Small intestine (tissue), 7 donors: ENCODE data around the gene RAD21L1. TPM values are rescaled to one million over a fixed set of nuclear protein-coding genes. Genes with fewer than 3 reads are reported as not detected.
A peak's percentile ranks its signal among the peaks of the same experiment; 100 is the strongest.

Experiments used
- DNase-seq, 2 donors: peaks; one replicate each; pipeline versions ENCODE4 v3.0.0 to v3.0.0-alpha.2; 2013
- FAIRE-seq: peaks from 2 replicates; lab custom pipeline; 2012; peaks lifted over from hg19 to GRCh38; lab: Jason Lieb, UNC
- H3K27ac ChIP-seq, 3 donors: one replicate each; pipeline ENCODE4 v1.5.1; 2013; ENCODE audit warnings: low read length in 2 of 3, mild to moderate bottlenecking in 2 of 3, control low read depth in 1 of 3, inconsistent platforms in 1 of 3, low read depth in 1 of 3, moderate library complexity in 1 of 3
- H3K27me3 ChIP-seq, 3 donors: one replicate each; pipeline ENCODE4 v1.6.1; 2013; ENCODE audit warnings: low read length in 3 of 3, inconsistent platforms in 1 of 3; ENCODE audit not compliant: control insufficient read depth in 3 of 3, insufficient read depth in 3 of 3
- H3K36me3 ChIP-seq, 3 donors: one replicate each; pipeline ENCODE4 v1.6.1; 2013; ENCODE audit warnings: low read length in 3 of 3, inconsistent platforms in 1 of 3, low read depth in 1 of 3, mild to moderate bottlenecking in 1 of 3, moderate library complexity in 1 of 3; ENCODE audit not compliant: control insufficient read depth in 3 of 3, insufficient read depth in 2 of 3
- H3K4me1 ChIP-seq, 3 donors: one replicate each; pipeline ENCODE4 v1.6.1; 2013; ENCODE audit warnings: low read length in 2 of 3, inconsistent platforms in 1 of 3, low read depth in 1 of 3, mild to moderate bottlenecking in 1 of 3, moderate library complexity in 1 of 3; ENCODE audit not compliant: control insufficient read depth in 3 of 3, insufficient read depth in 2 of 3
- H3K4me3 ChIP-seq, 3 donors: one replicate each; pipeline ENCODE4 v1.5.1; 2013; ENCODE audit warnings: low read length in 3 of 3, control low read depth in 1 of 3, inconsistent platforms in 1 of 3, low read depth in 1 of 3, mild to moderate bottlenecking in 1 of 3, moderate library complexity in 1 of 3
- H3K9me3 ChIP-seq, 2 donors: one replicate each; pipeline ENCODE4 v1.6.1; 2013; ENCODE audit warnings: low read depth in 1 of 2, low read length in 1 of 2; ENCODE audit not compliant: control insufficient read depth in 2 of 2, insufficient read depth in 1 of 2
- WGBS, 3 donors: extraction: QIAGEN DNeasy Blood & Tissue Kit; methylation state at CpG; one replicate each; pipeline ENCODE4 v1.1.7; 2013; 5-methylcytosine and 5-hydroxymethylcytosine counted together
- polyA plus RNA-seq, 4 donors: library from polyadenylated mRNA; stranded (reverse) in 3 of 4; unstranded in 1 of 4; fragments of 200-250 nt in 3 of 4; fragments of 120-200 nt in 1 of 4; gene quantifications; one replicate each; pipeline versions ENCODE4 v1.2.1 to v1.2.3, GENCODE V29; 2013
- donor health status: healthy with polysubstance abuse.
- donor health status: control.
- donor health status: control.
- donor health status: Bipolar disorder and iron deficiency.
- donor health status: healthy.

Gene RAD21L1
- polyA plus RNA-seq, 4 donors, result not detected

GRCh38 chr20:1265226-1265915, 39.5 kb downstream of the RAD21L1 start:
- Histone ChIP-seq H3K4me3 (peak overlapping the region in 1 of 3 donors; percentile 38), H3K9me3 (no peaks in the 10 kb centered on the region), H3K27me3 (no peaks in the 10 kb centered on the region), H3K4me1 (peaks cover 0 to 2% (median 0%) of the 10 kb centered on the region in 3 donors), H3K36me3 (no peaks in the 10 kb centered on the region), H3K27ac (no peak overlapping the region)
- FAIRE-seq (no peak), DNase-seq (no peak)
- WGBS, 3 donors, result 89 to 90% (median 89%) methylated on average over 4 of the region's 4 CpGs

GRCh38 chr20:1265916-1266166, 40.0 kb downstream of the RAD21L1 start:
- Histone ChIP-seq H3K4me3 (peak overlapping the region in 2 of 3 donors; percentile 38 to 68), H3K9me3 (no peaks in the 10 kb centered on the region), H3K4me1 (peaks cover 0 to 2% (median 0%) of the 10 kb centered on the region in 3 donors), H3K27ac (no peak overlapping the region), H3K36me3 (no peaks in the 10 kb centered on the region), H3K27me3 (no peaks in the 10 kb centered on the region)
- DNase-seq (no peak), FAIRE-seq (no peak)
- 1 to 4% (median 1%) methylated on average over 10 of the region's 10 CpGs for WGBS, 3 donors

GRCh38 chr20:1266167-1266973, 40.5 kb downstream of the RAD21L1 start, which contains the start of gene SNPH:
TSS of gene SNPH (plus strand) at chr20:1266294. CDS start at chr20:1296240, 29,946 bp downstream.
- H3K27ac ChIP-seq, result peak within 1 kb of the TSS in 1 of 3 donors; percentile 6
- peaks cover 0 to 2% (median 0%) of the 10 kb centered on the region in 3 donors for H3K4me1 ChIP-seq
- 0 to 1% (median 0%) methylated on average over 41 to 61 of the region's 61 CpGs for WGBS, 3 donors
- H3K9me3 ChIP-seq, result no peaks in the 10 kb centered on the region
- no peaks in the 10 kb centered on the region for H3K27me3 ChIP-seq
- DNase-seq (peak; percentile 64 to 70), FAIRE-seq (no peak)
- peak within 1 kb of the TSS; percentile 38 to 68 (median 63) for H3K4me3 ChIP-seq
- H3K36me3 ChIP-seq, result no peaks in the 10 kb centered on the region

- FAIRE-seq (no peak), DNase-seq (no peak)
- no peaks in the 10 kb centered on the region for H3K9me3 ChIP-seq
- H3K27me3 ChIP-seq, result no peaks in the 10 kb centered on the region
- no peaks in the 10 kb centered on the region for H3K36me3 ChIP-seq
- no peak overlapping the region for H3K4me3 ChIP-seq
- 75 to 80% (median 75%) methylated on average over 8 of the region's 8 CpGs for WGBS, 3 donors
- no peak overlapping the region for H3K27ac ChIP-seq
- peaks cover 0 to 2% (median 0%) of the 10 kb centered on the region in 3 donors for H3K4me1 ChIP-seq
These were observed 41.3 kb downstream of the RAD21L1 start for GRCh38 chr20:1267161-1267560.

- Histone ChIP-seq H3K9me3 (no peaks in the 10 kb centered on the region), H3K36me3 (no peaks in the 10 kb centered on the region), H3K27me3 (no peaks in the 10 kb centered on the region), H3K27ac (no peak overlapping the region), H3K4me1 (peaks cover 0 to 2% (median 0%) of the 10 kb centered on the region in 3 donors), H3K4me3 (no peak overlapping the region)
- DNase-seq, result no peak
- no peak for FAIRE-seq
- 93 to 98% (median 94%) methylated on average over 3 of the region's 3 CpGs for WGBS, 3 donors
These were observed 42.0 kb downstream of the RAD21L1 start for GRCh38 chr20:1267809-1268374.

GRCh38 chr20:1269235-1269634, 43.4 kb downstream of the RAD21L1 start:
- DNase-seq (no peak), FAIRE-seq (no peak)
- no peaks in the 10 kb centered on the region for H3K36me3 ChIP-seq
- H3K4me3 ChIP-seq, result no peak overlapping the region
- peaks cover 0 to 2% (median 0%) of the 10 kb centered on the region in 3 donors for H3K4me1 ChIP-seq
- H3K27ac ChIP-seq, result no peak overlapping the region
- no peaks in the 10 kb centered on the region for H3K9me3 ChIP-seq
- WGBS, 3 donors, result 89 to 93% (median 93%) methylated on average over 8 of the region's 8 CpGs
- H3K27me3 ChIP-seq, result no peaks in the 10 kb centered on the region

GRCh38 chr20:1269850-1270249, 44.0 kb downstream of the RAD21L1 start:
- FAIRE-seq, result no peak
- peaks cover 0 to 2% (median 0%) of the 10 kb centered on the region in 3 donors for H3K4me1 ChIP-seq
- no peak for DNase-seq
- H3K36me3 ChIP-seq, result no peaks in the 10 kb centered on the region
- no peak overlapping the region for H3K4me3 ChIP-seq
- H3K27ac ChIP-seq, result no peak overlapping the region
- 95 to 97% (median 95%) methylated on average over 3 of the region's 3 CpGs for WGBS, 3 donors
- no peaks in the 10 kb centered on the region for H3K27me3 ChIP-seq
- H3K9me3 ChIP-seq, result no peaks in the 10 kb centered on the region

GRCh38 chr20:1272368-1273100, 46.7 kb downstream of the RAD21L1 start:
- Histone ChIP-seq H3K27ac (no peak overlapping the region), H3K4me1 (no peaks in the 10 kb centered on the region), H3K4me3 (no peak overlapping the region), H3K27me3 (no peaks in the 10 kb centered on the region), H3K9me3 (no peaks in the 10 kb centered on the region), H3K36me3 (no peaks in the 10 kb centered on the region)
- 30 to 60% (median 44%) methylated on average over 6 of the region's 6 CpGs for WGBS, 3 donors
- no peak for FAIRE-seq
- no peak for DNase-seq
